Activated naive CD4-positive, alpha-beta T cell treated with Interleukin-2 at 50 U/mL for 16 hours (primary cell): ENCODE data around the gene CADM4.
"Not testable (repeated sequence)": the region's sequence is repeated elsewhere in the genome, so short reads cannot be mapped to it uniquely, and the experiment has no call there.

ENCODE experiments used
- DNase-seq: peaks from one replicate; pipeline ENCODE4 v3.0.0-alpha.2; 2020

Gene CADM4

DNA sequence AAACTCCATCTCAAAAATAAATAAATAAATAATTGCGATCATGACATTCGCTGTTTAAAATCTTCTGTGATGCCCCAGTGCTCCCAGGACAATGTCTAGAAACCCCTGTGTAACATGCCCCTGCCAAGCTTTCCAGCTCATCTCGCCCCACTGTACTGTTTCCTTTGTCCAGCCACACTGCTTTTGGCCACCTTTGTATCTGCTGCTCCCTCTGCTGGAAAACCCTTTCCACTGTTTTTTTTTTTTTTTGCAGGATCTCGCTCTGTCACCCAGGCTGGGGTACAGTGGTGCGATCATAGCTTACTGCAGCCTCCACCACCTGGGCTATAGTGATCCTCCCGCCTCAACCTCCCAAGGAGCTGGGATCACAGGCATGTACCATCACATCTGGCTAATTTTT lies 22.8 kb upstream of the CADM4 start:
- no peak for DNase-seq

DNA sequence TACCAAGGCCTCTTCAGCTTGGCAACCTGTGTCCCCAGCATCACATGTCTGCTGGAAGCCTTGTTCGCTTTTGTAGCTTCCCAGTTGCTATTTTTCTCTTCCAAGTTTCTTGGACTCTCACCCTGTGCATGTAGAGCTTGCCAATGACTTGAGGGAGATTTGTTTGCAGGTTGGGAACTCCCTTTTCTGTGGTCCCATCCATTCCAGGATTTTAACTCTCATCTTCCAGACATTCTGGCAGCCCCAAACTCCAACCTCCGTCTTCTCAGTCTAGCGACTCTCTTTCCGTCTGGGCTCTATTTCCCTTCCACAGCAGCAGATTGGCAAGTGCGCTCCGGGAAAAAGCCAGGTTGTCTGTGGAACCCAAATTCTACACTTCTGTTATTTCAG lies 21.3 kb upstream of the CADM4 start:
- no peak for DNase-seq

DNA sequence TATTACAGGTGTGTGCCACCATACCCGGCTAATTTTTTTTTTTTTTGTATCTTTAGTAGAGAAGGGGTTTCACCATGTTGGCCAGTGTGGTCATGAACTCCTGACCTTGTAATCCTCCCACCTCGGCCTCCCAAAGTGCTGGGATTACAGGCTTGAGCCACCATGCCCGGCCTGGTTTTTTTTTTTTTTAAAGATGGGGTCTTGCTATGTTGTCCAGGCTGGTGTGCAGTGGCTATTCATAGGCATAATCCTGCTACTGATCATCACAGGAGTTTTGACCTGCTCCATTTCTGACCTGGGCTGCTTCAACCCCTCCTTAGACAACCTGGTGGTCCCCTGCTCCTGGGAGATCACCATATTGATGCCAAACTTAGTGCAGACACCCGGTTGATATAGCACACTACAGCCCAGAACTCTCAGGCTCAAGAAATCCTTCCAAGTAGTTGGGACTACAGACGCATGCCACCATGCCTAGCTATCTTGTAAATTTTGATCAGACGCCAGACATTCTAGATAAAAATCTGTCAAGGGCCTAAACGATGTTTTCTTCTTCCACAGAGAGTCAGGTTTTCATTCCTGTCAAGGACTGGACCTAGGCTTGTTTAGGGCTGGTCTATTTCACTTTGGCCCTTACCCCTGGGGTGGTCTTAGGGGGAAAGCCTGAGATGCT lies 20.8 kb upstream of the CADM4 start:
- no peak for DNase-seq

DNA sequence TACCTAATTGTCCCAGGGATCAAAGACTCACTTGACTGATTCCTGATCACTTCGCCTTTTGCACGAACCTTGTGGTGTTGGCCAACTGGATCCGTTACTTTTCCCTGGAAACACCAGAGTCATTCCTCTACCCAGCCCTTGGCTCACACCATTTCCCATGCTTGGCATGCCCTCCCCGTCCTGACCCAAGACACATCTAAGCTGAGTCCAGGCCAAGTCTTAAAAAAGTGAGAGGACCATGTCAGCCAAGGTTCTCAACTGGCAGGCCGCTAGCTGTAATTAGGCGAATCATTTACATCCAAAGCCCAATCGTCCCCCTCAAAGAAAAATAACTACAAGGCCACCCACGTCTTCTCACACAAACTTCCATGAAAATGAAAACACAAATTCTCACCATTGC lies 18.8 kb upstream of the CADM4 start:
- DNase-seq = no peak

DNA sequence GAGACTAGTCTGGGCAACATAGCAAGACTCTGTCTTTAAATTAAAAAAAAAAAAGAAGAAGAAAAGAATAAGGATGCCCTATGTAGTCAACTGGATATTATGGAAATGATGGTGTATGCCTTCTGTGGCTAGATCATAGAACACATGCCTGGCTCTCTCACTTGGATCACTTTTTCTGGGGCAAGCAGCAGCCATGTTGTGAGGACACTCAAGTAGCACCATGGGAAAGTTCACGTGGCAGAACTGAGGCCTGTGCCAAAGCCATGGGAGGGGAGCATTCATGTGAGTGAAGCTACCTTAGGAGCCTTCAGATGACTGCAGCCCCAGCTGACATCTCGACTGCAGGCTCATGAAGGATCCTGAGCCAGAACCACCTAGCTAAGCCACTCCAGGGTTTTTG lies 18.4 kb upstream of the CADM4 start:
- DNase-seq = no peak

DNA sequence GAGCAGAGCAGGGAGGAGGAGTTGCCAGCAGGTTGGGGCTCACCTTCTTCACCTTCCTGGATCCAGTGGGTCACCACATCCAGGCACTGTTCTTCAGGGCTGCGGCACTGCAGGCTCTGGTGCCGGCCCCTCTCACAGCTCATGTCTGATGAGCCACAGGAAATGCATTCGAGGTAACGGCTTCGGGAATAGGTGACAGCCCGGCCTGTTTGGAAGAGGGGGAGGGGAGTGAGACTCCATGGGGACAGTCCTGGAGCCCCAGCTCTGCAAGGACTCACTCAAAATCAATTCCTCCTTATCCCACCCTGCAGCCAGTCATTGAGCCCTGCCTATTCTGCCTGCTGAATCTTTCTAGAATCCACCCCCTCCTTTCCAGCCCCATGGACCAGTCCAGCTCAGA lies 16.8 kb upstream of the CADM4 start:
- DNase-seq = no peak

DNA sequence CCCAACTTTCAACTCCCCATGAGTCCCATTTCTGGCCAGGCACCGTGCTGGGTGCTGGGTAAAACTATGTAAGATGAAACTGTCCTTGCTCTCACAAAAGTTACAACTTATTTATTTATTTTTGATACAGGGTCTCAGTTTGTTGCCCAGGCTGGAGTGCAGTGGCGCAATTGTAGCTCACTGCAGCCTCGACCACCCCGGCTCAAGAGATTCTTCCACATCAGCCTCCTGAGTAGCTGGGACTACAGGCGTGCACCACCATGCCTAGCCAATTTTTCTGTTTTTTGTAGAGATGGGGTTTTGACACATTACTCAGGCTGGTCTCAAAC lies 12.9 kb upstream of the CADM4 start:
- DNase-seq = no peak

DNA sequence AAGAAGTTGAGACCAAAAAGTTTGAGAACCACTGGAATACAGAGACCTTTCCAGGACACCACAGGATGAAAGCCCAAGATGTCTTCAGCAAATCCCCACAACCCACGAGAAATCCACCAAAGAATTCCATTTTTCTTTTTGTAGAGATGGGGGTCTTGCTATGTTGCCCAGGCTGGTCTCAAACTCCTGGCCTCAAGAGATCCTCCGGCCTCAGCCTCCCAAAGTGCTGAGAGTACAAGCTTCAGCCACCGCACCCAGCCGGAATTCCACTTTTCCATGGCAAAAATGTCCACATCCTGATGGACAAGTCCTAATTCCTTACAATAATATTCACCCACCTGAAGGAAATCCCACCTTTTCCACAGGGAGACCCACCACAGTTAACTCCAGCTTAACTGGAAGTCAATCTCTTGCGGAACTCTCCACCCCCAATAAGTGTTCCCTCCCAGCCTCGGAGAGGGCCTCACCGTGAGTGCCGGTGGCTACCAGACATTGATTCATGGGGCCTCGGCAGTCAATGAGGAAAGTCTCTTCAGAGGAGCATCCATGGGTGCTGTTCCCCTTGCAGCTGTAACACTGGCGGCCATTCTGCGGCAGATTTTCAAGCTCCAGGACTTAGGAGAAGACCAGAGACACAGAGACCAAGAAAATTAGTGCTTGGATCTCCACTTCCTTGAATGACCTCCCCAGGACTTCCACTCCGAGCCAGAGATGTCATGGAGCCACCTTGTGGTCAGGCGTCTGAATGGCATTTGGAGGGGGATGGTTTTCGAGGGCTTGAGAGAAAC lies 12.3 kb upstream of the CADM4 start:
- peak; percentile 37 for DNase-seq

DNA sequence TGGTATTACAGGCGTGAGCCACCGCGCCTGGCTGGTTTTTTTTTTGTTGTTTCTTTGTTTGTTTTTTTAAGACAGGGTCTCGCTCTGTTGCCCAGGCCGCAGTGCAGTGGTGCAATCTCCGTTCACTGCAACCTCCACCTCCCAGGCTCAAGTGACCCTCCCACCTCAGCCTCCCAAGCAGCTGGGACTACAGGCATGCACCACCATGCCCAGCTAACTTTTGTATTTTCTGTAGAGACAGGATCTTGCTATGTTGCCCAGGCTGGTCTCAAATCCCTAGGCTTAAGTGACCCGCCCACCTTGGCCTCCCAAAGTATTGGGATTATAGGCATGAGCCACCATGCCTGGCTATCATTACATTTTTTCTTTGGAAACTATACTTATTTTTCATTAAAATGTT lies 10.6 kb upstream of the CADM4 start:
- DNase-seq = not testable (repeated sequence)

DNA sequence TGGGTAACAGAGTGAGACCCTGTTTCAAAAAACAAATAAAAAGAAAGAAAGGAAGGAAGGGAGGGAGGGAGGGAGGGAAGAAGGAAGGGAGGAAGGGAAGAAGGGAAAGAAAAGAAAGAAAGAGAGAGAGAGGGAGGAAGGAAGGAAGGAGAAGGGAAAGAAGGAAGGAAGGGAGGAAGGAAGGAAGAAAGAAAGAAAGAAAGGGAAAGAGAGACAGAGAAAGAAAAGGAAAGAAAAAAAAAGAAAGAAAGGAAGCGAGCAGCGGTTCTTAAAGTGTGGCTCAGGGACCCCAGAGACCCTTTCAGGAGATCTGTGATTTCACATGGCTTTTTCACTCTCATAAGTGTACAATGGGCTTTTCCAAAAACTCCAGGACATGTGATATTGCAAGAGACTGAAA lies 9.9 kb upstream of the CADM4 start:
- DNase-seq = no peak

DNA sequence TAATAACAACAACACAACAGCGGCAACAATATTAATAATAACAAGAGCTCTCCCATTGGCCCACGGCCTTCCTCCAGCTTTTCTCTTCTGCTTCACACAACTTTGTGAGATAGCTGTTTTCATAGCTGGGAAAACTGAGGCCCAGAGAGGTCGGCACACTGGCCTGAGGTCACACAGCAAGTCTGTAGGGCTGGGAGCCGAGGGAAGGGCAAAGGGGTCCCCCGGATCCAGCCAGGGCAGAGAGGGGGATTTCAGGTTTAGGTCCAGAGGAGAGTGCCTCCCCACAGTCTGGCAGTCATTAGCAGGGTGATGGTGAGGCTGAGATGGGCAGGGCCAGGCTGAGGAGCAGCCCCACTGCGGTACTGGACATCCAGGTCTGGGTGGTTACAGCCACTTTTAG lies 9.0 kb upstream of the CADM4 start:
- DNase-seq = no peak

DNA sequence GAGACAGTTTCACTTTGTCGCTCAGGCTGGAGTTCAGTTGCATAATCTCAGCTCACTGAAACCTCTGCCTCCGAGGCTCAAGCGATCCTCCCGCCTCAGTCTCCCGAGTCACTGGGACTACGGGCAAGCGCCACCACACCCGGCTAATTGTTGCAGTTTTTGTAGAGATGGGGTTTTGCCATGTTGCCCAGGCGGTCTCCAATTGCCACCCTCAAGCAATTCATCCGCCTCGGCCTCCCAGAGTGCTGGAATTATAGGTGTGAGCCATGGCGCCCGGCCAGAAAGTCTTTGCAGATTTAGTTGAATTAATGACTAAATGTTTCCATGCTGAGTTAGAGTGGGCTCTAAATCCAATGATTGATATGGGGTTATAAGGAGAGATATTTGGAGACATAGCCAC lies 4.5 kb upstream of the CADM4 start:
- no peak for DNase-seq

DNA sequence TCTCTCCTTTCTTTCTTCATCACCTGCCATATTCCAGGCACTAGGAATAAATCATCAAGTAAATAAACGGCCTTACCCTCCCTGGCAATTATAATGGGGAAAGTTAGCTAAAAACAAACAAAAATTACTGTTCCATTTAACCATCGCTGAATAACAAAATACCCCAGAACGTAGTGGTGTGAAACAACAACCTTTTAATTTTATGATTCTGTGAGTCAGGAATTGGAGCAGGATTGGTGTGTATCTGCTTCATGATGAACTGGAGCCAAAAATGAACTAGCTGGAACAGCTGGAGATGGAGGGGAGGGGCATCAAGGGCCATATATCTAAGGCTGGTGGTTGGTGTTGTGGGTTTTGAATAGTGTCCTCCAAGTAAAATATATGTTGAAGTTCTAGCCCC lies 3.7 kb upstream of the CADM4 start:
- DNase-seq = no peak

DNA sequence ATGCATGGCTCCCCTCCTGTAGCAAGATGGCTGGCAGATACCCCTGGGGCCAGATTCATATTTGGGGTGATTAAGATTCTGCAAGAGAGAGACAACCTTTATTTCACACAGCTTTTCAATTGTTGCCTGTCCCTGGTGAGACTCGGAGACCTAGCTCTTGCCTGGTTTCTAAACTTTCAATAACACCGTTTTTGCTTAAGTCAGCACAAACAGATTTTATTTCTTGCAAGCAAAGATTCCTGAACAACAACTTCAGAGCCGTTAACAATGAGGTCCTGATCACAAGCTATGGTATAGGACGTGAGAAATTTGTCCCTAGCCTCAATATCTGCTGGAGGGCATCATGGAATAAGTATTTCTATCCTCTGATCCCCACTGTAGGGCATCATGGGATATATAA lies 2.9 kb upstream of the CADM4 start:
- DNase-seq = no peak

DNA sequence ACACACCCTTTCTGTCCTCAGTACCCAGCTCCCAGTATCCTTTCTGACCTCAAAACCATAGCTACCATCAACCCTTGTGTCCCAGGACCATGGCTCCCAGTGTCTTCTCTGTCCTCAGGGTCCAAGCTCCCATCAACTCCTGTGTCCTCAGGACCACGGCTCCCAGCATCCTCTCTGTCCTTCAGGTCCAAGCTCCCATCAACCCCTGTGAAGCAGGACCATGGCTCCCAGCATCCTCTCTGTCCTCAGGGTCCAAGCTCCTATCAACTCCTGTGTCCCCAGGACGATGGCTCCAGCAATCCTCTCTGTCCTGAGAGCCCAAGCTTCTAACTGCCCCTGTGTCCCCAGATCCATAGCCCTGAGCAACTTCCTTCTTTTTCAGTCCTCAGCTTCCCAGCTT lies 1.7 kb upstream of the CADM4 start:
- DNase-seq = no peak

DNA sequence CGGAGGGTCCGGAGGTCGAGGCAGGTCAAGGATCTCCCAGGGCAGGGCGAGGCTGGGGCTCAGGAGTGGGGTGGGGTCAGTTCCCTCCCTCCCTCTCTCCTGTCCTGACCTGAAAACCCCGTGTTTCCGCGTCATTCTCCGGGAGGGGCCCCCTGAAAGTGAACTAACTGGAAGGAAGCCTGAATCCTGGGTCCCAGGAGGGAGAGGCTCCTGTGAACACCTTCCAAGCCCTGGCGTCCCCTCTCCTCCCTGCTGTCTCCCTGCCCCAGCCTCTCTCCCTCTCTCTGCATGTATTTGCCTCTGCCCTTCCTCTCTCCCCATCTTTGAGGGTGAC lies 741 bp upstream of the CADM4 start:
- DNase-seq = no peak

DNA sequence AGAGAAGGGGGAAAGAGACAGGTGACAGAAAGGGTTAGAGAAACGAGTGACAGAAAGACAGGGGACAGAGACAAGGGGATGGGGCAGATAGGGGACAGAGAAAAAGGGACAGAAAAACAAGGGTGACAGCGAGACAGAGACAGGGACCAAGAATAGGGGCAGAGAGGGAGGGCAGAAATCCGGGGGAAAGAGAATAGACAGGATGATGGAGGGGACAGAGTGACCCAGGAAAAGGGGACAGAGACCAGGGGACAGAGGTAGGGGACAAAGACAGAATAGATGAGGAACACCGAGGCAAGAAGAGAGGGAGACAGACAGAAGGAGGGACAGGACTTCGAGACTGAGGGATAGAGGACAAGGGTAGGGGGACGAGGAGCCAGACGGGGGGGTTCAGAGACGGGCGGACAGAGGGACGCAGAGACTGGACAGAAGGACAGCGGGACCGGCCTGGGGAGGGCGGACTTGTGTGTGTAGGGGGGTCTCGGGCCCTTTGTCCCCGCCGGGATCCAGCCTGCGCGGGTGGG lies 593 bp downstream of the CADM4 start:
- DNase-seq = no peak

DNA sequence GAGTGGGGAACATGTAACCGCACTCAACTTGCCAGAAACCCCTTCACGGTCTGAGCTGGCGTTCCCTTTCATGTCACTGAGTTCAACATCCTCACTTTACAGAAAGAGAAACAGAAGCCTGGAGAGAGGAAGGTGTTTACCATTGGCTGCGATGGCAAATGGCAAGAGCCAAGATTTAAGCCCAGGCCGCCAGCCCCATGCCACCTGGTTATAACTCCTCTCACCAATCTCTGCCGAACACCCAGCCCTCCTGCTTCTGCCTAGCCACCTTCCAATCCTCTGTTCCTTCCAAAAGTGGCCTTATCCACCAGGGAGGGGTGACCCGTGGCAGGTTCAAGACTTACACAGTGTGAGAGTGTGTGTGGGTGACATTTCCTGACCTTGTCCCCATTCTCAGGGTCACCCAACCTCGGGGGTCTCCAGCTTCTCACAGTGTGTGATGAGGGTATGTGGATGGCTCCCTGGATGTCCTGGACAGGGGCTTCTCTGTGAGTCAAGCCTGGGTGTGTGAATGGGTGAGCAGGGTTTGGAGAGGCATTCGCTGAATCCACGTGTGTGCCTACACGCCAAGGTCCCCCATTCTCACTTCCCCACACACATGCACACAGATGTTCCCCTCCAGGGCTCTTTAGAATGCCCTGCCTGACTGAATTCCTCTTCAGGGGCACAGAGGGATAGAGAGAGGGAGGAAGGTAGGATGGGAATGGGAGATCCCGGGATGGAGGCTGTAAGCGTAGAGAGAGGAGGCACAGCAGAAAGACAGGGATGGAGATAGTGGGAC lies 1.2 kb downstream of the CADM4 start:
- DNase-seq = no peak

DNA sequence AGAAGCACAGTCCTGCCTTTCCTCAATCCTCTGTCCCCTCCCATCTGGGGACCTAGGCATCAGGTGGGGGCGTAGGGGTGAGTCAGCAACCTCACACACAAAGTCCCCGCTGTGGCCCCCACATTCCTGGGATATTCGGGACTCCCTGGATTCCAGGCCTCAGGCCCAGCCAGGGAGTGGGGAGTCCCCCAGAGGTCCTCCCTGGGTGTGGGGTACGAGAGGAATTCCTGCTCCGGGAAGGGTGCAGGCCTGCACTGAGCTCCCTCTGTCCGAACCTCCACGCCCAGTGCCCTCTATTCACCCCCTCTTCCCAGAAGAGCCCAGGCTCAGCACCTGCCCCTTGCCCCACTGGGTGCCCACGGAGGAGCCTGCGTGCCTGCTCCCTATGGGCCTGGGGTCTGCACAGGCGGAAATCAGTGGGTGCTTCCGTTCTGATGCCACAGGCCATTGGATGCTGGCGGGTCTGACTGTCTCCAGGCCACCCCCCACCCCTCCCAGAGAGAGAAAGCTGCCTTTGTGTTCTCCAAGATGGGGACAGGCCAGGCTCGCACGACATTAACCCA lies 3.4 kb downstream of the CADM4 start:
- no peak for DNase-seq

DNA sequence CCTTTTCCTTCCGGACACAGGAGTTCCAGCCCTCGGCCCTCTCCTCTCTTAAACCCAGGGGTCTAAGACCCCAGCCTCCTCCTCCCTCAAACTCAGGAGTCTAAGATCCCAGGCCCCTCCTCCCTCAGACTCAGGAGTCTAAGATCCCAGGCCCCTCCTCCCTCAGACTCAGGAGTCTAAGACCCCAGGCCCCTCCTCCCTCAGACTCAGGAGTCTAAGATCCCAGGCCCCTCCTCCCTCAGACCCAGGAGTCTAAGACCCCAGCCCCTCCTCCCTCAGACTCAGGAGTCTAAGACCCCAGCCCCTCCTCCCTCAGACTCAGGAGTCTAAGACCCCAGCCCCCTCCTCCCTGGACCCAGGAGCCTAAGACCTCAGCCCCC lies 4.1 kb downstream of the CADM4 start:
- not testable (repeated sequence) for DNase-seq

DNA sequence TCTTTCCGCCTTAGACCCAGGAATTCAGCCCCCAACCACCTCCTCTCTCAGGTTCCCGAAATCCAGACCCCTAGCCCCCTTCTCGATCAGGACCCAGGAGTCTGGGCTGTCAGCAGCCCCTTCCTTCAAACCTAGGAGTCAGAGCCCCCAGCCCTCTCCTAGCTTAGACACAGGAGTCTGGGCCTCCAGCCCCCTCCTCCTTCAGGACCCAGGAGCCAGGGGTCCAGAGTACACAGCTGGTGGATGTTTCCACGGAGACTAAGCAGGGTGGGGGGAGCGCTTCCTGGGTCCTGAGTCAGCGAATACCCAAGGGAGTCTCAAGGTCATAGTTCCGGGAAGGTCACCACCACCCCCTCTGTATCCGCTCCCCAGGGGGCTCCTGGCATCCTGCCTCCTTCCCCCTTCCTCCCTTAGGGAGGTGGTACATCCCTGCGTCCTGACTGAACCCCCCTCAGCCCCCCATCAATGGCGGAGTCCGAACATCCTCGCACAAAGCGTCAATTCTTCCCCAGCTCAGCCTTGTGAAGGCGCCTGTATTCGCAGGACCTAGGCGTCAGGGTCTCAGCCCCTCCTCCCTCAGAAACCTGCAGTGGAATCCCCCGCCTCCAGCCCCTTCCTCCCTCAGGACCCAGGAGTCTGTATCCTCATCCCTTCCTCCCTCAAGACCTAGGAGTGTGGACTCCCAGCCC lies 4.6 kb downstream of the CADM4 start:
- no peak for DNase-seq

DNA sequence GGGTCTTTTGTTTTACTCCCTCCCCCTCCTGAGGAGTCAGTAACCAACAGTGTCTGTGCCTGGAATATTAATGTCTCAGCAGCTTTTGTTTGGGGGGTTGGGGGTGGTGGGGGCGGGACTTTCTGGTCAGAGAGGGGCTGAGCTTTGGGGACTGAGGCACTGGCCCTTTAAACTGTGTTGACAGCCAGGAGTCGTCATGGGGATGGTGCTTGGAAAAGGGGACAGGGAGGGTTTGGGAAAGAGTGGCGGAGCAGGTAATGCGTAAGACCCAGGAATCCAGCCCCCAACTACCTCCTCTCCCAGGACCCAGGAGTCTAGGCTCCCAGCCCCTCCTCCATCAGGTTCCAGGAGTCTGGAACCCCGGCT lies 5.2 kb downstream of the CADM4 start:
- DNase-seq = no peak

DNA sequence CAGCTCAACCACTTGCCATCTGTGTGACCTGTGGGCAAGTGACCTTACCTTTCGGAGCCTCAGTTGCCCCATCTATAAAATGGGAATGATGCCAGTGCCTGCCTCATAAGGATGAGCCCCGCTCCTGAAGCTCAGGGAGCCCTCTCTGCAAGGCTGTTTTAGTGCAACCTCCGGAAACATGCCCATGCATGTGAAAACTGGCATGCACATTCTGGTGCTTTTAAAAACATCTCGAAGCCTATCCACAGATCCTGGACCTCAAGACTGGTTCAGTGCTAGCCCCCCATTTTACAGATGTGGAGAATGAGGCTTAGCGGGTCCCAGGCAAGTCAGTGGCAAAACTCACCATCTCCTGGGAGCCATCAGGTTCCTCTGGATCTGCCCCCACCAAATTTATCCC lies 5.6 kb downstream of the CADM4 start:
- DNase-seq = no peak
